Activated CD8-positive, alpha-beta T cell treated with anti-CD3 and anti-CD28 coated beads for 36 hours (primary cell): ENCODE measurements around the gene KMT2B. TPM values are rescaled to one million over a fixed set of nuclear protein-coding genes. Genes with fewer than 3 reads are reported as not detected.
"Not testable (repeated sequence)": the region's sequence is repeated elsewhere in the genome, so short reads cannot be mapped to it uniquely, and the experiment has no call there.

ENCODE experiments used
- ATAC-seq: fragments of 200-7000 bp; cut with Tn5 transposase; one replicate; pipeline ENCODE4 v1.10.0; 2021; ENCODE audit warnings: mild to moderate bottlenecking, moderate library complexity
- CTCF ChIA-PET: fragments of 350-600 bp; sonication (Branson Sonifier 250); formaldehyde crosslinking; loops from one replicate; lab custom pipeline; 2021; ENCODE audit warnings: antibody characterized with exemption; lab: Charles Lee
- POLR2A ChIA-PET: fragments of 350-600 bp; sonication (Branson Sonifier 250); formaldehyde crosslinking; loops from one replicate; lab custom pipeline; 2021; ENCODE audit warnings: antibody characterized with exemption; lab: Charles Lee
- DNase-seq: peaks from one replicate; pipeline ENCODE4 v3.0.0-alpha.2; 2020
- H3K27ac Mint-ChIP-seq: one replicate; pipeline ENCODE4 v1.8.0; 2021; ENCODE audit warnings: mild to moderate bottlenecking, mixed read lengths
- H3K27me3 Mint-ChIP-seq: one replicate; pipeline ENCODE4 v1.8.0; 2021; ENCODE audit warnings: mixed read lengths
- H3K36me3 Mint-ChIP-seq: one replicate; pipeline ENCODE4 v1.8.0; 2021; ENCODE audit warnings: low read depth, mixed read lengths
- H3K4me1 Mint-ChIP-seq: one replicate; pipeline ENCODE4 v1.8.0; 2021; ENCODE audit warnings: low read depth, mixed read lengths
- H3K4me3 Mint-ChIP-seq: one replicate; pipeline ENCODE4 v1.8.0; 2021; ENCODE audit warnings: mild to moderate bottlenecking, moderate library complexity, mixed read lengths
- H3K9me3 Mint-ChIP-seq: one replicate; pipeline ENCODE4 v1.8.0; 2021; ENCODE audit warnings: mixed read lengths
- CTCF ChIP-seq: fragments of 200-600 bp; IDR thresholded peaks from one replicate; pipeline ENCODE4 v1.8.0; 2022; ENCODE audit warnings: antibody characterized with exemption, mild to moderate bottlenecking
- intact Hi-C: fragments of 100-400 bp; cut with micrococcal nuclease; formaldehyde crosslinking; loops from one replicate; pipeline ENCODE4 v1.10.0; 2022
- total RNA-seq, 2 experiments: library from RNA; stranded (reverse); gene quantifications; one replicate each; pipeline ENCODE4 v1.2.3, GENCODE V29; 2021

Gene KMT2B
- total RNA-seq, 2 experiments from 2014 or later = 62.9 to 63.6 TPM

GRCh38 chr19:35766571-35767104, 48.8 kb downstream of the KMT2B start:
- no peak overlapping the region for H3K4me3 Mint-ChIP-seq
- H3K4me1 Mint-ChIP-seq = no peaks in the 10 kb centered on the region
- no peak for DNase-seq
- POLR2A ChIA-PET = interaction anchor here (0.9 to 1.5 kb wide), 5 partner anchors 9 to 29 kb away, joined by 3 to 5 read pairs (median 3); partner anchors contain the start of genes HSPB6 and PROSER3
- intact Hi-C loops = no loop called here
- H3K9me3 Mint-ChIP-seq = no peaks in the 10 kb centered on the region
- no peak for ATAC-seq
- CTCF ChIA-PET = no interaction called here
- H3K27ac Mint-ChIP-seq = no peak overlapping the region
- TF ChIP-seq CTCF = no peak
- H3K27me3 Mint-ChIP-seq = no peaks in the 10 kb centered on the region
- H3K36me3 Mint-ChIP-seq = peaks cover 18% of the 10 kb centered on the region

GRCh38 chr19:35767288-35768081, 49.7 kb downstream of the KMT2B start:
- no peak for TF ChIP-seq CTCF
- H3K27ac Mint-ChIP-seq = no peak overlapping the region
- CTCF ChIA-PET = no interaction called here
- H3K27me3 Mint-ChIP-seq = no peaks in the 10 kb centered on the region
- POLR2A ChIA-PET = interaction anchor here (0.8 to 1.2 kb wide), 5 partner anchors 10 to 77 kb away, joined by 3 to 5 read pairs (median 3); partner anchors contain the start of genes HSPB6 and PROSER3
- H3K36me3 Mint-ChIP-seq = peaks cover 12% of the 10 kb centered on the region
- H3K4me1 Mint-ChIP-seq = no peaks in the 10 kb centered on the region
- DNase-seq (no peak), ATAC-seq (no peak)
- intact Hi-C loops = no loop called here
- no peak overlapping the region for H3K4me3 Mint-ChIP-seq
- H3K9me3 Mint-ChIP-seq = no peaks in the 10 kb centered on the region

GRCh38 chr19:35768082-35768421, 50.2 kb downstream of the KMT2B start:
- no peak for ATAC-seq
- no peaks in the 10 kb centered on the region for H3K4me1 Mint-ChIP-seq
- POLR2A ChIA-PET = interaction anchor here (0.8 to 1.1 kb wide), 2 partner anchors 45 to 78 kb away, joined by 3 to 4 read pairs; no protein-coding TSS in a partner anchor
- no peak for TF ChIP-seq CTCF
- no peak overlapping the region for H3K4me3 Mint-ChIP-seq
- no peak overlapping the region for H3K27ac Mint-ChIP-seq
- H3K27me3 Mint-ChIP-seq = no peaks in the 10 kb centered on the region
- DNase-seq = no peak
- no peaks in the 10 kb centered on the region for H3K9me3 Mint-ChIP-seq
- CTCF ChIA-PET = no interaction called here
- H3K36me3 Mint-ChIP-seq = peaks cover 12% of the 10 kb centered on the region
- intact Hi-C loops = no loop called here

GRCh38 chr19:35772362-35772761, 54.6 kb downstream of the KMT2B start:
- H3K36me3 Mint-ChIP-seq, H3K9me3 Mint-ChIP-seq, DNase-seq, H3K4me3 Mint-ChIP-seq, H3K4me1 Mint-ChIP-seq, H3K27ac Mint-ChIP-seq, H3K27me3 Mint-ChIP-seq, intact Hi-C loops, ATAC-seq: not testable (repeated sequence)
- ChIA-PET POLR2A (interaction anchor here (0.5 to 1.2 kb wide), 8 partner anchors 10 to 1555 kb away, joined by 3 to 4 read pairs (median 3); partner anchors contain the start of genes PSENEN and U2AF1L4), CTCF (interaction anchor here (1.0 kb wide), 1 partner anchor 159 kb away, joined by 3 read pairs; no protein-coding TSS in a partner anchor)

- DNase-seq (no peak), ATAC-seq (no peak)
- POLR2A ChIA-PET = interaction anchor here (0.5 to 1.2 kb wide), 7 partner anchors 11 to 1556 kb away, joined by 3 to 5 read pairs (median 3); partner anchors contain the start of genes PSENEN and U2AF1L4
- Mint-ChIP-seq H3K4me1 (peaks cover 10% of the 10 kb centered on the region), H3K27me3 (no peaks in the 10 kb centered on the region), H3K9me3 (no peaks in the 10 kb centered on the region), H3K4me3 (no peak overlapping the region), H3K36me3 (peaks cover 7% of the 10 kb centered on the region), H3K27ac (no peak overlapping the region)
- no peak for TF ChIP-seq CTCF
- CTCF ChIA-PET = interaction anchor here (1.0 kb wide), 1 partner anchor 158 kb away, joined by 3 read pairs; no protein-coding TSS in a partner anchor
- intact Hi-C loops = no loop called here
Measured at GRCh38 chr19:35773020-35773806, 55.4 kb downstream of the KMT2B start.
